ENCODE results near the gene TRIP10. TPM values are rescaled to one million over a fixed set of nuclear protein-coding genes. Genes with fewer than 3 reads are reported as not detected.
A peak's percentile ranks its signal among the peaks of the same experiment; 100 is the strongest.

Gene TRIP10
- total and polyA plus RNA-seq, 2 of the 13 experiments (the other 11 are each of a cell fraction or from before 2014, with no cell fraction given): 32.5 to 33.2 TPM

DNA sequence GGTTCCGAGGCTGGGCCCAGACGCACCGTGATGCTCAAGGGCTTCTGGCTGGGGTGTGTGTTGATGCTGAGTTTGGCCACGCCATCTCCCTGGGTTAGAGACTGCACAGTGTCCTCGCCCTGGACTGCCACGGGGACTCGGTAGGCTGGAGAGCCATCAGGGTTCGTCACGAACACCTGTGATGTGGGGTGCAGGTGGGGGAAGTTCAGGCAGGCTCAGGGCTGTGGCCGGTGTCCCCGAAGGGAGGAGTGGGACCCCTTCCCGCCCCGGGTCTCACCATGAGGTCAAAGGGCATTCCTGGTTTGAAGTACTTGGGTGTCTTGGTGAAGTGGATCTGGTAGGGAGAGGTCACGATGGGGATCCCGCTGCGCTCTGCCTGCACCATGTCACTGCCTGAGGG, 27.2 kb upstream of the TRIP10 start (continued):
- TF ChIP-seq, protein P1, sequence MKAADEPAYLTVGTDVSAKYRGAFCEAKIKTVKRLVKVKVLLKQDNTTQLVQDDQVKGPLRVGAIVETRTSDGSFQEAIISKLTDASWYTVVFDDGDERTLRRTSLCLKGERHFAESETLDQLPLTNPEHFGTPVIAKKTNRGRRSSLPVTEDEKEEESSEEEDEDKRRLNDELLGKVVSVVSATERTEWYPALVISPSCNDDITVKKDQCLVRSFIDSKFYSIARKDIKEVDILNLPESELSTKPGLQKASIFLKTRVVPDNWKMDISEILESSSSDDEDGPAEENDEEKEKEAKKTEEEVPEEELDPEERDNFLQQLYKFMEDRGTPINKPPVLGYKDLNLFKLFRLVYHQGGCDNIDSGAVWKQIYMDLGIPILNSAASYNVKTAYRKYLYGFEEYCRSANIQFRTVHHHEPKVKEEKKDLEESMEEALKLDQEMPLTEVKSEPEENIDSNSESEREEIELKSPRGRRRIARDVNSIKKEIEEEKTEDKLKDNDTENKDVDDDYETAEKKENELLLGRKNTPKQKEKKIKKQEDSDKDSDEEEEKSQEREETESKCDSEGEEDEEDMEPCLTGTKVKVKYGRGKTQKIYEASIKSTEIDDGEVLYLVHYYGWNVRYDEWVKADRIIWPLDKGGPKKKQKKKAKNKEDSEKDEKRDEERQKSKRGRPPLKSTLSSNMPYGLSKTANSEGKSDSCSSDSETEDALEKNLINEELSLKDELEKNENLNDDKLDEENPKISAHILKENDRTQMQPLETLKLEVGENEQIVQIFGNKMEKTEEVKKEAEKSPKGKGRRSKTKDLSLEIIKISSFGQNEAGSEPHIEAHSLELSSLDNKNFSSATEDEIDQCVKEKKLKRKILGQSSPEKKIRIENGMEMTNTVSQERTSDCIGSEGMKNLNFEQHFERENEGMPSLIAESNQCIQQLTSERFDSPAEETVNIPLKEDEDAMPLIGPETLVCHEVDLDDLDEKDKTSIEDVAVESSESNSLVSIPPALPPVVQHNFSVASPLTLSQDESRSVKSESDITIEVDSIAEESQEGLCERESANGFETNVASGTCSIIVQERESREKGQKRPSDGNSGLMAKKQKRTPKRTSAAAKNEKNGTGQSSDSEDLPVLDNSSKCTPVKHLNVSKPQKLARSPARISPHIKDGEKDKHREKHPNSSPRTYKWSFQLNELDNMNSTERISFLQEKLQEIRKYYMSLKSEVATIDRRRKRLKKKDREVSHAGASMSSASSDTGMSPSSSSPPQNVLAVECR (CRISPR knock-in tag; IDR thresholded peaks at IDR 0.05; ENCODE audit: borderline replicate concordance): 0 out of 2 replicates have a peak, but pooled peaks have one; percentile 4
- no peak for TF ChIP-seq FOXA1 (IDR thresholded peaks at IDR 0.05)
- TF ChIP-seq FOXA1 (CRISPR knock-in tag; IDR thresholded peaks at IDR 0.05): no peak
- peak; percentile 80; the same call in 1 of the 2 replicates for TF ChIP-seq PAF1 (CRISPR knock-in tag; IDR thresholded peaks at IDR 0.05)
- peak; percentile 80 for TF ChIP-seq RBFOX2 (IDR thresholded peaks at IDR 0.05; ENCODE audit: low read depth, low read length)
- TF ChIP-seq POLR2A (IDR thresholded peaks at IDR 0.05; ENCODE audit: insufficient read depth in 1 of 2, low read depth in 2 of 2, low read length in 2 of 2): peak in 1 of 2 experiments; percentile 49; a peak in 1 of 4 replicates

DNA sequence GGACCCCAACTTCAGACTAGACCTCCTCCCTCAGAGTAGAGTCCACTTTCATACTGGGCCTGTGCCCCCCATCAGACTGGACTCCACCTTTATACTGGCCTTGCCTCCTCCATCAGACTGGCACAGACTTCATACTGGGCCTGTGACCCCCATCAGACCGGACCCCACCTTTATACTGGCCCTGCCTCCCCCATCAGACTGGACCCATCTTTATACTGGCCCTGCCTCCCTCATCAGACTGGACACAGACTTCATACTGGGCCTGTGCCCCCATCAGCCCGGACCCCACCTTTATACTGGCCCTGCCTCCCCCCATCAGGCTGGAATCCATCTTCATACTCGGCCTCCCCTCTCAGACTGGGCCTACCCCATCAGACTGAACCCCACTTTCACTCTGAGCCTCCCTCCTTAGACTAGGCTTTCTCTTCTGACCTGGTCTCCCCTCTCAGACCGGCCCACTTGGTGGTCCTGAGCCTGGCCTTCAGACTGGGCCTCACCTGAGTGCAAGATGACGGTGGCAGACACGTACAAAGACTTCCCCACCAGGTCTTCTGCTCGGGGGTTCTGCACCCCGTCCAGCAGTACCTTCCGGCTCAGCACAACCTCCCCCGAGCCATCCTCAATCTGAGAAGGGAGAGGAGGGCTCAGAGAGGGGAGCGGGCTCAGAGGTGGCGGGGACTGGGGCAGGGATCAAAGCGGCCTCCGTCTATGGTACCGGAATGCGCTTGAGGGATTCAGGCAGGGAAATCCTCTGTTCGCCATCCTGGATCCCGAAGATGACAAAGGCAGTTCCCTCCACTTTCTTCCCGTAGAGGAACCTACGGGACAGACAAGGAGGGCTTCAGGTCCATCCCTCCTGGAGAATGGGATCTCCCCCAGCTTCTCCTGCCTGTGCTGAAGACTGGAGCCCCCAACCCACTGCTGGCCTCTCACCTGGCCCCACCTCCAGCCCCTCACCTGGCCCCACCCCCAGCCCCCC, 26.5 kb upstream of the TRIP10 start:
- 0 out of 2 replicates have a peak overlapping the region, but pooled peaks have one; percentile 7 for H3K4me2 ChIP-seq (ENCODE audit: low read depth, low read length)
- no peak for DNase-seq (ENCODE audit: low spot score)
- ChIA-PET CTCF (ENCODE audit: low intra/inter-chr PET ratio, low total read pairs) (no interaction called here), POLR2A (interaction anchor here (0.7 to 1.4 kb wide), 3 partner anchors 10 to 40 kb away, joined by 3 to 4 read pairs (median 3); partner anchors contain the start of gene GPR108)
- peaks cover 6% of the 10 kb centered on the region for H3K79me2 ChIP-seq (ENCODE audit: insufficient read depth, low read length)
- no peak overlapping the region for H3K4me3 ChIP-seq (replicated peaks in 1 of 3; ENCODE audit: insufficient read depth in 1 of 3, low read depth in 2 of 3, low read length in 3 of 3)
- BruUV-seq (replicated peaks): no TSS peak
- FAIRE-seq: no peak
- intact Hi-C loops (cut with micrococcal nuclease; ENCODE audit: unreplicated experiment): no loop called here
- ATAC-seq: peak; percentile 4
- no peaks in the 10 kb centered on the region for H3K27me3 ChIP-seq (ENCODE audit: control insufficient read depth in 1 of 2, insufficient read depth in 2 of 2, low read length in 2 of 2)
- H3K9ac ChIP-seq (ENCODE audit: insufficient read depth, low read depth, low read length): no peak overlapping the region
- H3K36me3 ChIP-seq (replicated peaks in 1 of 2; ENCODE audit: control insufficient read depth in 1 of 2, insufficient read depth in 2 of 2, low read length in 2 of 2): peaks cover 33 to 76% of the 10 kb centered on the region in 2 experiments
- H4K20me1 ChIP-seq (ENCODE audit: insufficient read depth, low read length): peaks cover 83% of the 10 kb centered on the region
- over 99% methylated on average over 20 of the region's 20 CpGs for WGBS (ENCODE audit: low lambda C conversion rate)
- in situ Hi-C loops (cut with HindIII; ENCODE audit: extremely low pct_ligation_motif_present, low pct_unique_long_range_greater_than_20kb): no loop called here
- H3K9me3 ChIP-seq (ENCODE audit: low read length): no peaks in the 10 kb centered on the region
- H2AFZ ChIP-seq (ENCODE audit: low read length): no peak overlapping the region
- H3K27ac ChIP-seq (ENCODE audit: extremely low read length, insufficient read depth, low read length): no peak overlapping the region
- H3K4me1 ChIP-seq (ENCODE audit: insufficient read depth, low read length): peaks cover 43% of the 10 kb centered on the region
- peak; percentile 60; the same call in 1 of the 2 replicates for TF ChIP-seq PAF1 (CRISPR knock-in tag; IDR thresholded peaks at IDR 0.05)
- 0 out of 2 replicates have a peak, but pooled peaks have one; percentile 16 for TF ChIP-seq POLR2AphosphoS2 (IDR thresholded peaks at IDR 0.05; ENCODE audit: low read depth, low read length)
- TF ChIP-seq AGO2 (optimal IDR thresholded peaks at IDR 0.05; ENCODE audit: low read depth, low read length): peak; percentile 89
- TF ChIP-seq, protein P2, sequence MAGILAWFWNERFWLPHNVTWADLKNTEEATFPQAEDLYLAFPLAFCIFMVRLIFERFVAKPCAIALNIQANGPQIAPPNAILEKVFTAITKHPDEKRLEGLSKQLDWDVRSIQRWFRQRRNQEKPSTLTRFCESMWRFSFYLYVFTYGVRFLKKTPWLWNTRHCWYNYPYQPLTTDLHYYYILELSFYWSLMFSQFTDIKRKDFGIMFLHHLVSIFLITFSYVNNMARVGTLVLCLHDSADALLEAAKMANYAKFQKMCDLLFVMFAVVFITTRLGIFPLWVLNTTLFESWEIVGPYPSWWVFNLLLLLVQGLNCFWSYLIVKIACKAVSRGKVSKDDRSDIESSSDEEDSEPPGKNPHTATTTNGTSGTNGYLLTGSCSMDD (CRISPR knock-in tag; IDR thresholded peaks at IDR 0.05): no peak
- TF ChIP-seq, protein P3, sequence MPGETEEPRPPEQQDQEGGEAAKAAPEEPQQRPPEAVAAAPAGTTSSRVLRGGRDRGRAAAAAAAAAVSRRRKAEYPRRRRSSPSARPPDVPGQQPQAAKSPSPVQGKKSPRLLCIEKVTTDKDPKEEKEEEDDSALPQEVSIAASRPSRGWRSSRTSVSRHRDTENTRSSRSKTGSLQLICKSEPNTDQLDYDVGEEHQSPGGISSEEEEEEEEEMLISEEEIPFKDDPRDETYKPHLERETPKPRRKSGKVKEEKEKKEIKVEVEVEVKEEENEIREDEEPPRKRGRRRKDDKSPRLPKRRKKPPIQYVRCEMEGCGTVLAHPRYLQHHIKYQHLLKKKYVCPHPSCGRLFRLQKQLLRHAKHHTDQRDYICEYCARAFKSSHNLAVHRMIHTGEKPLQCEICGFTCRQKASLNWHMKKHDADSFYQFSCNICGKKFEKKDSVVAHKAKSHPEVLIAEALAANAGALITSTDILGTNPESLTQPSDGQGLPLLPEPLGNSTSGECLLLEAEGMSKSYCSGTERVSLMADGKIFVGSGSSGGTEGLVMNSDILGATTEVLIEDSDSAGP (CRISPR knock-in tag; IDR thresholded peaks at IDR 0.05; ENCODE audit: borderline replicate concordance): peak; percentile 18; the same call in 1 of the 2 replicates
- TF ChIP-seq RFX1 (IDR thresholded peaks at IDR 0.05): no peak
- peak in 1 of 2 experiments; percentile 36; a peak in 2 of 4 replicates for TF ChIP-seq POLR2A (IDR thresholded peaks at IDR 0.05; ENCODE audit: insufficient read depth in 1 of 2, low read depth in 2 of 2, low read length in 2 of 2)

Measured in HepG2 (cell line).